GM18499 (cell line): ENCODE measurements around the gene MAD2L1.

ENCODE experiments used
- ATAC-seq: cut with Tn5 transposase; IDR thresholded peaks from one replicate; pipeline ENCODE4 v1.9.1; 2021; ENCODE audit warnings: moderate number of reproducible peaks; ENCODE audit not compliant: insufficient read depth, unreplicated experiment

The MAD2L1 gene

DNA sequence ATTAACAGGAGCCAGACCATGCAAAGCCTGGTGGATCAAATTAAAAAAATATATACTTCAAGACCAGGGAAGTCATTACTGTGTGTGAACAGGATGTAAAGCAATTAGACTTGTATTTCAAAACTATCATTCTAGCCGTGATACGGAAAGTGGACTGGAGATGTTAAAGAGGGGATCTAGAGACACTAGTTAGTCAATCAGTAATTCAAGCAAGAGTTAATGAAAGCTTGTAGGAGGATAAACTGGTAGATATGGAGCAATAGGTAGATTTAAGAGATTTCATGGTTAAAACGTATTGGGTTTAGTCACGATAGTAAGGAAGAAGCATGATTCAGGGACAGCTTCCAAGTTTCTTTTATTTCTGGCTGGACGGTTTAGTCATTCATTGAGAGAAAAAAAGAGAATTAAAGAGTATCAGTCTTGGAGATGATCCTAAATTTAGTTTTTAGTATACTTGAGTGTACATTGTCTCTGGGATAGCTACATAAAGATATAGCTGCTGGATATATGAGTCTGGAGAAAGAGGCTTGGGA is 3.9 kb downstream of the MAD2L1 start:
- ATAC-seq = no peak

DNA sequence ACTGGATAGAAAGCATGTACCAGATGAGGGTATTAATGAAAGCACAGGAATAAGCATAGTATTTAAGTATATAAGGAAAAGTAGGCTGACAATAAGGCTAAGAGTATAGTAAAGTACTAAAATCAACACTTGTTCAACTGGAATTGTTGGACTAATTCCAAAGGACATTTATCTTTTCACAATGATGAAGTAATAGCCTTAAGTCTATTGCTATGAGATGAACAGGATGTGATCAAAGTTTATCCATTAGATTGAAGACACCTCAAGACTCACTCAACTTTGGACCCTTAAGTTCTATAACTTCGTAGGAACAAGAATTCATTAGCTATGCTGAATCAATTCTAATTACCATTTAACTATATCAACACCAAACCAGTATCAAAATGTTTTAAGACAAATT is 7.6 kb downstream of the MAD2L1 start:
- no peak for ATAC-seq

DNA sequence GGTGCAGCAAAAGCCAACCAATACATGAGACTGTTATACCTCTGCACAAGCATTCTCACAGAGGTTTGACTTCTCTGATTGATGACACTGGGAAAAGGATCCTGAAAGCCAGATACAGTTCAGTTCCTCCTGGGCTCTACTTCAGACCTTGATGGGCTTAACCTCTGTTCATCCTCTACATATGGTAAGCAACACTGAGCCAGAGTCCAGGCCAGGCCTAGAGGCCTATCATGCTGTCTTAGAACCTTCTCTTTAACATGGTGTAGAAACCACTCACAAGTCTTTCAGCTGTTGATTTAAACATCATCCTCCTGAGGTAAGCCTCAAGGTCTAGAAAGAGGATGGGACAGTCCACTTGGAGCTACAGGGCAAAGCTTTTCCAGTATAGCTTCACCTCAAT is 9.2 kb downstream of the MAD2L1 start:
- no peak for ATAC-seq

DNA sequence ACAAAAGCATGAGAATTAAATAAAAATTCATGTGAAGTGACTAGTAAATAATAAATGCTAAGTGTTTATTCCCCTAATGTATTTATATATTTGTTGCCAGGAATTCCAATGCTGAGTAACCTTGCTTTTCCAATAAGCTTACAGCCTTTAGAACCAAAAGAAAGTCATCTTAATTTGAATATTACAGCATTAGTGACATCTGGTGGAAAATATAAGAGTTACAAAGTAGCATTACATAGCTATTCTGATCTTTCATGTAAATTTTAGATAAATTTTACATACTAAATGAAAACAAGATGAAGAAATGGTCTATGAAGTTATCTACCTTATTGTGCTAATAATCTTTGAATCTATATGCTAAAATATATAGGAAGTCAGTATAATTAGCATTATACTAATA is 10.4 kb downstream of the MAD2L1 start:
- ATAC-seq = no peak

DNA sequence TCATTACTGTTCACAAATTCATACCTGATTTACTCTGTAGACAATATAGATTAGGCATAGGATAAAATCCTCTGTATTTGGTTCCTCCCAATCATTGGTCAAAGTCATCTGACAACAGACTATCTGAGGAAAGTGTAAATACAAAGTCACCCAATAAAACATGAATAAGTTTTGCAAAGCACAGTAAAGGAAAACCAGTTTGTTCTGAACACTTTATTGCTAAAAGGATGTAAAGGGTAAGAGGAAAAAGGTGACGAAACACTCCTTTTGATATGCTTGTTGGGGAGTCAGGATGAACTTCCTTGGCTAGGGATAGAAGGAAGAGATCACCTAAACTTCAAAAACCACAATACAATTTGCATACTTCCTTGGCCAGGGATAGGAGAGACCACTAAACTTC is 10.9 kb downstream of the MAD2L1 start:
- no peak for ATAC-seq

DNA sequence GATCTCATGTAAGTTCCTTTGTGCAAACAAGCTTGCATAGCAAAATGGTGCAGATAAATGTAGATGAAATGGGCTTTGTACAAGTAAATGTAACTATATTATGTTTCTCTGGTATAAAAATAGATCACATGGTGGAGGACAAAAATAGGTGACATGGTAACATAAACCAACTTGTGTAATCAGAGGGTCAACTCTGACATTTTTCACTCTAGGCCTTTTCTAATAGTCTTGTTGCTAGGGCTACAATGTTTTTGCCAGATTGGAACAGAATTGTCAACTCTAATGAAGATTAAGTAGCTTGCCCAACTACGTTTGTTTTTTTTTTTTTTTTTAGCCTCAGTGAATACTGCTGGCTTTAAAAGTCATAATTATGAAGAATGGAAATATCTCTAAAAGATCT is 11.5 kb downstream of the MAD2L1 start:
- ATAC-seq = no peak

DNA sequence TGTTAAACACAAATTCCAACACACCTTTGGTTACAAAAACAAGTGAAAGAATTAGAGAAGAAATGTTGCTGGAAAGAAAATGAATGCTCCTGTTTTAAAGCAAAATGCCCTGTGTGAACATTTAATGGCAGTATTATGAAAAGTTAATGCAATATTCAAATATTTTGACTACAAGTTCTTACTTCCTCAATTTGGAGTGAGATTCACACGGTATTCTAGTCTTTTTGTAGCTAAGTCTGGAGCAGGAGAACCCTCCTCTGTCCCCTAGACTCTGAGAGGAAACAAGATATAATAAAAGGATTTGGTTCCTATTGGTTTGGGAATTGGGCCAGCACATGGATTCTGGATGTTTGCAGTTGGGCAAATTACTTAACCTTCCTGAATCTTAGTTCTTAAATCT is 12.7 kb downstream of the MAD2L1 start:
- ATAC-seq = peak; percentile 39

DNA sequence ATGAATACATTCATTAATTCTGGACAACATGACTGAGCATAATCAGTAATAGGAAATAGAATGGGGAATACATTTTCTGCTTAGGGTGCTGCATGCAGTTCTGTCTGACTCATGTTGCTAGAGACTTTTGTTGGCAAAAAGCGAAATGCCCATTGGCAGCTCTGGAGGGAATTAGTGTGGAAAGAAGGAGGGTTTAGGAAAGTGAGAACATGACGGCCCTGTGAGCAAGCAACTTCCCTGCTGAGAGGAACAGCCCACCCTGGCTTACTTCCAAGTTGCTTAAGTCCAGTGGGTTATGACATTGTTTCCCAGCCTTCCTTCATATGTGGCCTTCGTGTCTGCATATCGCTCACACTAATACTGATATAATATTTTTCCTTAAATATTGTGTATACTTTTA is 13.8 kb downstream of the MAD2L1 start:
- no peak for ATAC-seq

DNA sequence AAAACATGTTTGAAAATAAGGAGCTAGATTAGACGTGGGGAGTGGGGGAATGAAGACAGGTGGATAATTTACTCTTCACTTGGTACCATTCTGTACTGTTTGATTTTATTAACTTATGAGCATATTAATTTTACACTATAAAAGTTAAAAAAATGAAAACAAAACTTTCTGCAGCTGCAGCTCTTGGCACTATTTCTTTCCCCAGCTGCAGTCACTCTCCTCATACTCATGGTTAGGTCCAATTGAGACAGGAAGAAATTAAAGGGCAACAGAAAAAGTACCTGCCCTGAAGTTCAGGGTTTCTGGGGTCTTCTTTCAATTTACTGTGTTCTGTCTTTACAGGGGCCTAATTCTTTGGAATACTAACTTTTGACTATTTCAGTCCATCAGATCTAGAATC is 15.4 kb downstream of the MAD2L1 start:
- no peak for ATAC-seq

DNA sequence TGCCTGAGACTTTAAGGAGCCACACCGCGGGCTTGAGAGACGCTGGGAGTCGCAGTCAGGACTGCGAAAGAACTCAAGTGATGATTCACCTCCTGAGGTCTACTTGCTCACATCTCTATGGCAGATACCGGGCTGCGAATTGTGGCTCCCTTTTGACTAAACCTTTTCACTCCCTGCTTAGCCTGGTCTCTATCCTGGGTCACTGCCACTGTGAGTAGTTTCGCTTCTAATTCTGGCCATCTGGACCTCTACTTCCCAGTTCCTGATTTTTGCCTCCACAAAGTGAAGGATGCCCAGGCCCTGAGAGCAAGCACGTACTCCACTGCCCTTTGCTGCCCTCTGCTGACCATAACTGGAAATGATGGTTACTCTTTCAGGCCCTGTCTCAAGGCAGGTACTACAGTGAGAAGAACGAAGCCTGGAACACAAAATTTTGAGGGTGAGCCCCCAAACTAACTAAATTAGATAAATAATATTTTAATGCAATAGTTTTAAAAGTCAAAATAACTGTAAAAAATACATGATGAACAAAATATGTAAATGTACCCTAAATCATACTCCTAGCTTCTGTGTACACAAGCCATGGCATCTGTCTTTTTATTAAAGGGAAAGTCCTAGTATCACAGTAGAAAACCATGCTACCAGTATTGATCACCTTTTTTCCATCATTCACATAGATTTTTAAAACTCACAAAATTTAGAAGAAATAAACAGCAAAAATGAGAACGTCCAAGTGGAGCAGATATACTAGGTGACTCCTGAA is 16.7 kb downstream of the MAD2L1 start:
- ATAC-seq = peak; percentile 89

DNA sequence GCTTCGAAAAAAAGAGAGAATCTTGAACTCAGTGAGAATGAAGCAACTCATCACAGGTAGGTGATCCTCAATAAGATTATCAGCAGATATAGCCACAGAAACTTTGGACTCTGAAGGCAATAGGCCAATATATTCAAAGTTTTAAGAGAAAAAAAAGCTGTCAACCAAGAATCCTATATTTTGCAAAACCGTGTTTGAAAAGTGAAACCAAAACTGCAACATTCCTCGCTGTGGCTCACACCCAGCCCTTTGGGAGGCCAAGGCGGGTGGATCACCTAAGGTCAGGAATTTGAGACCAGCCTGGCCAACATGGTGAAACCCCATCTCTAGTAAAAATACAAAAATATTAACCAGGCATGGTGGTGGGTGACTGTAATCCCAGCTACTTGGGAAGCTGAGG is 22.8 kb downstream of the MAD2L1 start:
- ATAC-seq = no peak

DNA sequence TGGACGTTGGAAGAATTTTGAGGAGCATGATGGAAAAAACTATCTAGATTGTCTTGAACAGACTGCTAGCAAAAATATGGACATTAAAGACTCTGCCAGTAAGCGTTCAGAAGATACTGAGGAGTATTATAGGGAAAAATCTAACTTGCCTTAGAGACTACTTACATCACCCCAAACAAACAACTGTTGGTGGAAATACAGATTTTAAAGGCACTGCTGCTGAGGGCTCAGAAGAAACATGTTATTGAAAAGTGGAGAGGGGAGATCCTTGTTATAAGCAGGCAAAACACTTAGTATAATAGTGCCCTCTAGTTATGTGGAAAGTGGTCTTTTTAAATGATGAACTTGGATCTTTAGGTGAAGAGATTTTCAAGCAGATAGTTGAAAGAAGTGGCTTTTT is 29.2 kb downstream of the MAD2L1 start:
- no peak for ATAC-seq

DNA sequence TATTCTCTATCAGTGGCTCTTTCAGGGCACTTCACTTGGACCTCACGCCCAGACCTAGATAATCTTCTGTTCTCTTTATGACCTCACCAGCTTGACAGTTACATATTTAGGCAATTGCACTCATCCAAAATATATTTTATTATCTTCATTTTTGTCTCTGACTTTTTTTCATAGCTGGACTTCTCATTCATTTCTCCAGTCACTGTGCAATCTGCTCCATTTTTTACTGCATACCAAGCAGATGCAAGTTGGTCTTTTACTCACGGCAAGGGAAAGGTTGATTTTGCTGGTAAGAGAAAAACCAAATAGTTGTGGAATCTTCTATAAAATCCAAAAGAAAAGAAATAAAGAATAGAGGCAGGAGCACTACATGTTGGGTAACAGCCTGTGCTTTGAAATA is 31.7 kb downstream of the MAD2L1 start:
- ATAC-seq = no peak

DNA sequence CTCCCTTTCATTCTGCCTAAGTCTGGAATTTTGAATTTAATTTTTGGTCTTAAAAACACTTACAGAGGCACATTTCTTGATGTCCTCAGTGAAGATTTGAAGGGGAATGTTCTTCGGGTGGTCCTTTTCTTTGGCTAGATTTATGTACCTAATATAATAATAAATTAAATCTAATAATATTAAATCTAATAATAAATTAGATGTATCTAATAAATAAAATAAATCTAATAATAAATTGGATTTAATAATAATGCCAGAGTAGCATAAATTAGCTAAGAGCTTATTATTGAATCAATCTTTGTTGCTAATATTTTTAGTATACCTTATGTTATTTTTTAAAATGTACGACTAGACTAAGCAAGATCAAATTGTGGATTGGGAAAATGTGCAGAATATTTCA is 39.8 kb downstream of the MAD2L1 start:
- ATAC-seq = no peak

DNA sequence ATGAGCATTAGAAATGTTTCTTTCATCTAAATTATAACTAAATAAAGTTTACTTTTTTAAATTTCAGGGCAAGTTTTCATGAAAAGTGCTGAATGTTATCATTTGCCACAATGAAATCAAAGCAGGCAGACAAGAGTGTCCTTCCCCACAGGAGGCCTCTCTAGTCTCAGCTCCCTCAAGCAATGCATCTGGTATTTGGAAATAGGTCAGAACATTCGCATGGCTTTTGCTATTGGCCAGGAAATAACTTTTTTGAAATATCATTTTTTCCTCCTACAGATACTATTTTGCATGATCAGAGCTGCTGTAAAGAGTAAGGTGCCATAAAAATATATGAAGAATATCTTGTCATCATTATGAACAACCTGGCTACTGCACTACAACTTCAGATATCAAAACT is 41.1 kb downstream of the MAD2L1 start:
- ATAC-seq = no peak

DNA sequence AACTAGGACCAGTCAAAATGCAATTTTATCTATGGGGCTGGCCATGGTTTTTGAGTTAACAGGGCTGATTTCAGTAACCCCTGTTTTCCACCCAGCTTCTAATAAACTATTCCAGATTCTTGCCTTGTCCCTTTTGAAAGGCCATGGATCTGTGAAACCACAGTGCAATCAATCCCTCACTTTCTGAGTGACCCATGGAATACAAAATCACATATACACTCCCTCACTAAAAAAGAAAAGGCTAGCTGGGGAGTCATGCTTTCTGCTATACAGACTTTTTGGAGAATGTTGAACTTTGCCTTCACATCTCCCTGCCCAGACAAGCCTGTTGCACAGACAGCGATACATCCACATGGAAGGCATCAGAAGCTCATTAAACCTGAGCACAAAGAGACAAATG is 47.9 kb downstream of the MAD2L1 start:
- ATAC-seq = no peak

DNA sequence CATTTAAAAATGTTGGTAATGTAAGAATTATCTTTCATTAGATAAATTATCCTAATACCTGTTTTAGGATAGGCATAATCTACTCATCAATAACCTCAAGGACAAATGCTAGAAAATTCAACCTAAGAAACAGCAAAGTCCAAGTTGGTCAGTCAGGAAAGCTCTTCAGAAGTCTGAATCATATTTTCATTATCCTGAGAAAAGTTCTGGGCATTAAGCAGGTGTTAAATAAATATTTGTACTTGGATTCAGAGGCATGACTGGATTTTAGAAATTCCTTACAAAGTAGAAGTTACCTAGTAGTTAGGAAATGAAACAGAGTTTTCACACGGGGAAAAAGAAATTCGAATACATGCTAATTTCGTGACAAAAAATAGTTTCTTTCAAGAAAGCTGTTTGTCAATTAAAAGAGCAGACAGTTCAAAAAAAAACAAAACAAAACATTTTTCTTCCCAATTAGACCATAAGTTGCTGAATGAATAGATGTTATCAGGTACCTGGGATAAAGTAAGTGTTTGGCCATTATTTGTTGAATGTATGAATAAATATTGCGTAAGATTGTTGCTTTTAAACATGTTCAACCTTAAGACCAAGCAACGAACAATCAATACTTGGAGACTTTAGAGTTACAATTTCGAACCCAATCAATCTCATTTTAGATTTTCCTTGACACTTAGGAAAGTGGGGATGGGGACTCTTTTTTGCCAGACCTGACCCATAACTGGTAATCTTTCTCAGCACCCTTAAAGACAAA is 48.5 kb downstream of the MAD2L1 start:
- no peak for ATAC-seq

DNA sequence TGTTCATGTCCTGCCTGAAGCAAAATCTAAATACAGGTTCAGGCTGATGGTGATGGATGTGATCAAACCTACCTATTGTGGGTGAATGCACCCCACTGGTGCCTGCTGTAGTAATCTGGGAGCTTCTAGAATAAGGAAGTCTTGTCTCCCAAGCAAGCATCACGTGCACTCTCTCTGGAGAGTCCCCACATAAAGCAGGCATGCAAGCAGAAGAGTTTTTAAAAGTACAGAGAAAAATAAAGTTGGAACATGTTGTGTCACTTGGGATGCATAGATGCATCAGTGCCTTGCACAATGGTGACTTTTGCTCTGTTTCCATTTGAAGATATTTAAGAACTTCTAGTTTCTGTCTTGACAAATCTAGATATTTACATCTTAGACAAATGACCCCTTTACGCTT is 54.9 kb downstream of the MAD2L1 start:
- ATAC-seq = no peak

DNA sequence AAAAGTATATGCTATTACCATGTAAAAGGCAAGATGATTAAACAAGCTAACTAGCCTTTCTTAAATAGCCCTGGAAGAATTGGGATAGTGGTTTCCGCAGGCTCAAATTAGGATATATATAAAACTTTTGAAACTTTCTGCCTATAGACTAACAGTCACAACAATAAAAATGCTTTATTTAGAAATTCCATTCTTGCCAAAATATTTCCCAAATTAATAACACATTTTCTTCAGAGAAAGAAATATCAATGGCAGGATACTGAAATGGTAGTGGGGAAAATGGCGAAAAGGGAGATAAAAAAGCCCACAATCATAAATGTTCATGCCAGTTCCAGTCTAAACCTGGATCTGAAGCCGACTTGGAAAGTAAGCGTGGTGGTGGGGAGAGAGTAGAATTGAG is 56.0 kb downstream of the MAD2L1 start:
- ATAC-seq = no peak

DNA sequence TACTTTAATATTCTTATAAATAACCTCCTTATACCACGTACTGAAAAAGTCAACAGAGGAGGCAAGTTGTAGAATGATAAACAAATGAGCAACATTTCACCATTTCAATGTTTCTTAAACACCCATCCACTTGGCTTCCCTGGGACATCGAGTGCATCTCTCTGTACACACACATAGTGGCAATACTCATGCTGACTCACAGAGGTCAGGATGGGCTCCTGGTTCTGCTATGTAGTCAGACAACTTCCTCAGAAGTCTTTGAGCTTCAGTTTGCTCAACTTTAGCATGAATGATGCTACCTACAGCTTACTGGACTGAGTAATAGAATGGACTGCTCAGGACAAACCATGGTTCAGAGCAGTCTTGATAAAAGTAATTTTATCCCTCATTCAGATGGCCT is 56.9 kb downstream of the MAD2L1 start:
- no peak for ATAC-seq

DNA sequence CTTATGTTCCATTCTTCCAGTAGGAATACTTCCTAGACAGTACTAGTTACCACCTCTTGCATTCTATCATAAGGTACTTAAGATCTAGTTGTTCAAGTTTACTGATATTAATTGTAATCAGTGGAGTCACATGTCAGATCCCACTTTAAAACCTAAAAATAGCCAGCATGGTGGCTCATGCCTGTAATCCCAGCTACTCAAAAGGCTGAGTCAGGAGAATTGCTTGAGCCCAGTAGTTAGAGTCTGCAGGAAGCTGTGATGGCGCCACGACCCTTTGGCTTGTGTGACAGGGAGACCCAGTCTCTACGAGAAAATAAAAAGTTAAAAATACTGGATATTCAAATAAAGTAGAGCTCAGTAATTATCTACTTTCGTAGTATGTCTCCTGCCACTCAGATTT is 57.7 kb downstream of the MAD2L1 start:
- no peak for ATAC-seq
